ENCODE measurements around the gene FH. TPM values are rescaled to one million over a fixed set of nuclear protein-coding genes. Genes with fewer than 3 reads are reported as not detected.

FH gene
- total RNA-seq, 2 experiments from 2014 or later = 95.9 to 98.2 TPM

DNA sequence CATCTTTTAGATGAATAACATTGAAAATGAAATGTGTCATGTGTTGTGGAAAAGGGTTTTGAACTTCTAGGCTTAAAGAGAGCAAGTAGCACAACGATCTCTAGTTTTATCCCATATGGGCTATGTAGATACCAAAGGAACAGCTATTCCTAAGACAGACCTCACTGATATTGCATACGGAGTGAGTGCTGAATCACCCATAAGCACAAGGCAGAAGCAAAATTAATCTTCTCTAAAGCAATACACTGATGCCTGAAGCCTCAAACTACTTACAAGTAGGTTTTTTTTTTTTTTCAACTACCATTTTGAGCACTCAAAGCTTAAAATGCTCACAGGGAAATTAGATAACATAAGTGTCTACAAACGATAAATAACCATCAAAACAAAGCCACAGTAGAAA lies 7.6 kb upstream of the FH start:
- POLR2A ChIA-PET = interaction anchor here (0.6 kb wide), 1 partner anchor 9 kb away, joined by 3 read pairs; no protein-coding TSS in a partner anchor

DNA sequence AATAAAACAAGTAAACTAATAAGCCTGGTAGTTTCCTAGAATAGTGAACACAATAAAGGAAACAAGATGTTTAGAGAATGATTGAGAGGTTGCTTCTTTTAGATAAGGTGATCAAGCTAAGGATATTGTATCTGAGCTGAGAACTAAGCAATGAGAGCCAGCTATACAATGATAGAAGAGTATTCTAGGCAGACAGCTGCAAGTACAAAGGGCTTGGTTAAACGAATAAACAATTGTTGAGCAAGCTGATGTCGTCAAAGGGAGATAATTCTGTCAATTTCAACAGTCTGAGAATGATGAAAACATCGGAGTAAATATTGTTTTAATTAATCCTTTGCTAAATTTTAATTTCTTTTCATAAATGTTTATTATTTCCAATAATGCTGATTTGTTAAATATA lies 5.5 kb upstream of the FH start:
- ChIA-PET POLR2A (no interaction called here), CTCF (interaction anchor here (1.4 kb wide), 1 partner anchor 474 kb away, joined by 4 read pairs; the partner anchor contains the start of gene MAP1LC3C)

More for the DNA sequence above, 7.6 kb upstream of the FH start:
- CTCF ChIA-PET = no interaction called here

DNA sequence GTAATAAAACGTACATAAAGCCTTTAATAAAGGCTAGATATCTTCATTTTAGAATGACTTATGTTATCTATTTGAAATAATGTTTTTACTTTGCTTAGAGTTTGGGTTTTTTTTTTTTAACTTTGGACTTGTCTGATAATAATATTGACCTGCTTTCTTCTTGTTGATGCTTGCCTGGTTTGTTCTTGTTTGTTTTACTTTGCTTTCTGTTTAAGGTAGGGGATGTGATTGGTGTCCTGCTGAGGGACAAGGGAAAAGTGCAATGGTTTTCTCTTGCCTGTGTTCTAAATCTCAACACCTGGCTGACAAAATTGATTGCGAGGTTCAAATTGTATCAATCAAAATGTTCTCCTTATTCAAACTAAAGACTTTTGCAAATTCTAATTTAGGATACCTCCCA lies 2.2 kb upstream of the FH start:
- POLR2A ChIA-PET = no interaction called here
- CTCF ChIA-PET = no interaction called here

DNA sequence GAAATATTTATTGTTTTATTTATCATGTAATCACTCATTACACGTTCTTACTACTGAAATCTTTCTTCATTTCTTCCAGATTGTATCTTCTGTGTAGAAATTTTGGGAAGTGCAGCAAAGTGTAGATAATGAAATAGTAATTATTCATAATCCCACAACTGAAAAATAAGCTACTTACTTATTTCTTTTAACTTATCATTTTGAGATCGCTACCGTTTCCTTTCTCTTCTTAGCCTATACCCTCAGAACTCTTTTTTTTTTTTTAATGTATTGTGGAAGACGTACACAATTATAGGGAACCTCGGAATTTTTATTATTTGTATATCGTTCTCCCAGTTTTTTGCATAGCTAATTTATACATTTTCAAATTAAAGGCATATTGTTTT lies 518 bp upstream of the FH start:
- ChIA-PET POLR2A (interaction anchor here (0.6 kb wide), 1 partner anchor 119 kb away, joined by 3 read pairs; no protein-coding TSS in a partner anchor), CTCF (interaction anchor here (1.7 kb wide), 1 partner anchor 1736 kb away, joined by 3 read pairs; the partner anchor contains the start of genes CEP170 and SDCCAG8)

DNA sequence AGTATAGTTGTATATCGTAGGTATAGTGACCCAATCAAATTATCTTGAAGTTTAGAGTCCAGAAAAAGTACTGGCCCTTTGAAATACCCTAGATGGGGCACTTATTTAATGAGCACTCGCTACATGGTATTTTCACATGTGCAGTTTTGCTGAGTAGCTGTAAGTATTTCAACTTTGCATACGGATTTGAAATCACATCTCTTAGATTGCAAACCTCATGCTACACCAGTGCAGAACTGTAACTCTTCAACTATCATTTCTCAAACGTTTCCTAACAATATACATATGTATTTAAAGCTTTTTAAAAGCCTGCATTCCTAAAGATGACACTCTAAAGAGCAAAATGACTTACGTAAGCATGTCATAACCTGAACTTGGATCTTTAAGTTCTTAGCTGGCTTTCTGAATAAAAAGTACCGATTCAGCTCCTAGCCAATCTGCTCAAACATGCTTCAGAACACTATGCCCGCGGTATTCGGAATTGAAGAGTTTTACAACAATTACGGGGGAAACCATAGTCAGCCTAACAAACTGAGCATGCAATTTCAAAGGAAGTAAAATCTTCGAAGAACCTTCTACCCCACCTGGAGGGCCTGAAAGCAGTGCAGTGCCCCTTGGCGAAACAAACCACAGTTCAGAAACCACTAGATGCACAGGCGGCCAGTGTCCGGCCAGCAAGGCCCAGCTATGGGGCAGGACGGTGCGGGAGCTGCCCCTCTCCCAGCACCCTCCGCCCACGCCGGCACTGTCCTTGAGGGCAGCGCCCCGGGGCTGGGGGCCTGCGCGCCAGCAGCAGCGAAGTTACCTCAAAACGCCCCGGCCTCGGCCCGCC lies 863 bp downstream of the FH start:
- ChIA-PET POLR2A (no interaction called here), CTCF (interaction anchor here (0.6 to 1.7 kb wide), 3 partner anchors 109 to 1737 kb away, joined by 3 read pairs; partner anchors contain the start of genes CEP170 and SDCCAG8)

DNA sequence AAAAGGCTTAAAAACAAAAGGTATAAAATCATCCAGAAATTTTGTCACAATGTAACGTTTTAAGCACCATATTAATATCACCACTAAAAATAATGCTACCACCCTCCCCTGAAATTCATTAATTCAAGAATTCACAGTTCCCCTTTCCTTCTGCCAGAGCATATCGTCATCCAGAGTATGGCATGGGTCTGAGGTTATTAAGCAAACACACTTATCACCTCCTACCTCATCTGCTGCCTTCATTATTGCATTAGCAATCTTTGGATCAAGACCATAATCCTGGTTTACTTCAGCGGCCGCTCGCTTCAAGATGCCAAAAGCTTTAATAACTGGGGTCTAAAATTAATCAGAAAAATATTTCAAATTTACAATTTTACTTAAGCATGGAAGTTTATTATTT lies 6.2 kb downstream of the FH start:
- ChIA-PET CTCF (no interaction called here), POLR2A (no interaction called here)

DNA sequence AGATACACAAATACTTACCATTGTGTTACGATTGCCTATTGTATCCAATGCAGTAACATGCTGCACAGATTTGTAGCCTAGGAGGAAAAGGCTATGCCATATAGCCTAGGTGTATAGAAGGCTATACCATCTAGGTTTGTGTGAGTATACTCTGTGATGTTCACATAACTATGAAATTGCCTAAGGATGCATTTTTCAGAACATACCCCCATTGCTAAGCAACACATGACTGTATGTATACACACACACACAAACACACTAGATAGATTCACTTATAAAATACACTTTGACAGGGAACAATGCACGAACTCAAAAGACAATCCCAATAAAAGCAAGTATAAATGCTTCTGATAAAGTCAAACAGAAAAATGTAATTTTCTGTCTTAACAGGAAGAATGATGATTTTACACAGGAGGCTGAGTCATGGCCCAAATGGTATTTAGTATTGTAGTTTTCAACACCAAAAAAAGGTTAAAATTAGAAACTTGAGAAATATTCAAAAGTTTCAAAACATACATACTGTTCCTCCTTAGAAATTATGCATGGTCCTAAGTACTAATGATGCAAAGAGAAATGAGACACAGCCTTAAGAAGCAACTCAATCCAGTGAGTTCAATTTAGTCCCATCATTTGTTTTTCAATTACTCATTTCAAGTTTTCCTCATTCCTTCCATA lies 12.2 kb downstream of the FH start:
- ChIA-PET POLR2A (no interaction called here), CTCF (no interaction called here)

DNA sequence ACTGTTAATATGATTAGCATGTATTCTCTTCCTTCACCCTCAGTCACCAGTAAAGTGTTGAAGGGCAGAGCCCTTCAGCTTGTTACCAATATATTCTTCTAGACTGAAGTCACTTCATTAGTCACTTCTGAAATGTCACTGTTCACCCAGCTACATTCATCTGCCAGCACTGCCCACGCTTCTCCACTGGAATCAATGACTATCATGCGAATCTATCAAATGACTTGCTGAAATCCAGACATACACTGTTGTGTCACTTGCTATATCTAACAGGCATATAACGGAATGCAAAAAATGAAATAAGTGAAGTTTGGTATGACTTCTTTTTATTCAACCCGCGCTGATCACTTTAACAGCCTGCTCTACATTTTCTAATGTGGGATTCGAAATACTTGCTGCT lies 16.1 kb downstream of the FH start:
- POLR2A ChIA-PET = no interaction called here
- CTCF ChIA-PET = no interaction called here

DNA sequence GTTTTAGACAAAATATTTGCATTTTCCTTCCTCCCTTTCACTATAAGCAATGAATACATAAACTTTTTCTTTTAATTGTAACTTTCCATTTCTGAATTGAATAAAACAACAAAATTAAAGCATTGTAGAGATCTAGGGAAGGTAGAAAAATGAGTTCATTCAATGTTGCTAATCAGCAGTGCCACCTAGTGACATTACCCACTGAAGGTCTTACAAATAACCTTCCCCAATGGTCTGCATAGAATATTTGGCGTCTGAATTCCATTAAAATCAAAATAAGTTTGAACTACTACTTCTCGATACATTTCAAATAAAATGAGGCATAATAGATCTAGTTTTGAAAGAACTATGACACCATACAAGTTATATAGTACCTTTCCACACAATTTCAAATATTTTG lies 19.6 kb downstream of the FH start:
- POLR2A ChIA-PET = no interaction called here
- CTCF ChIA-PET = no interaction called here

DNA sequence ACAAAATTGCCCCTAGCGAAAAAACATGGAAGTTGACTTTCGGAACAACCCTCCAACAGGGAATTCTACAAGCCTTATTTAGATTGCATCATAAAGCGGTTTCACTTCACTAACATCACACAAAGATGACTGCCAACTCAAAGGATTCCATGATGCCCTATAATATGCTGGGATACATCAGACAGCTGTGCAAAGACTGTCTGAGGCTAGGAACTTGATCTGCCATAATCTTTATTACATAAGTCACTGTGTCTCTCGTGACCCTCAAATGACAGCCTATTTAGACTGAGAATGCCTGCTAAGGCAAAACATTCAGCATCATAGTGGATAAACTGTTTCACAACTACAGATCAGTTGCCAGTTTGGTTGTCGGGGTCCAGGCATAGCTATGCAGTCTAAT lies 23.8 kb downstream of the FH start:
- ChIA-PET POLR2A (no interaction called here), CTCF (no interaction called here)

DNA sequence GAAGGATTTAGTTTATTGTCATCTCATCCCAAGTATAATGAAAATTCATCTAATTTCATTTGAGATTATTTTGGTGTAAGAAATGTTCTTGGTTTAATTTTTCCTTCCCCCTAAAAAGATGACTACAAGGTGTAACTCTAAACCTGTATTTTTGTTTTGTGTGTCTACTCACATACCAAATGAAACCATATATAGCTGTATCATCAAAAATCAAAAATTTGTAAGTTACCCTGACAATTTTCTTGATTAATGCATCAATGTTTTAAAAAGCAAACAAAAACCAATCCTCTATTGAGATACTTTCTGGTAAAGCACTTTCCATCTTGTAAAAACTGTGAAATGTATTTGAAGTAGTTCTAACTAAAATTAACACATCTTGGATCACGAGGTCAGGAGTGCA lies 30.8 kb downstream of the FH start:
- CTCF ChIA-PET = no interaction called here
- POLR2A ChIA-PET = no interaction called here

DNA sequence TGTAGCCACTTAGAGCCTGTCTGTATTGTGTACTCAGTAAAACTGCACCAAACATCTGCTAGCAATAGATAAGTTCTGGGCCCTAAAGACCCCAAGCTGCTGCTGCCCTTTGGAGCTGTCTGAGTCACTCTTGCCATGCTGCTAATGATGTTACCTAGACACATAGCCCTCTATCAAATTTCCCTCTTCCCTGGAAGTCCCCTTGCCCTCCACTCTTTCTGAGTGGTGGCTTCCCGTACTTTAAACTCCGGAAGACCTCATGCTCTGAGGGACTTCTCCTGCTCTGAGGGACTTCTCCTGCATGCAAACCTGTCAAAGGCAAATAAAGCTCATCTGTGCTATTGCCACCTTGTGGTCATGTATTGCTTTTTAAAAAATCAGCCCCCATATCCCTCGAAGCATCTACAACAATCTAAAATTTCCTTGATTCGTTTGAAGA lies 34.0 kb downstream of the FH start:
- ChIA-PET POLR2A (no interaction called here), CTCF (no interaction called here)

DNA sequence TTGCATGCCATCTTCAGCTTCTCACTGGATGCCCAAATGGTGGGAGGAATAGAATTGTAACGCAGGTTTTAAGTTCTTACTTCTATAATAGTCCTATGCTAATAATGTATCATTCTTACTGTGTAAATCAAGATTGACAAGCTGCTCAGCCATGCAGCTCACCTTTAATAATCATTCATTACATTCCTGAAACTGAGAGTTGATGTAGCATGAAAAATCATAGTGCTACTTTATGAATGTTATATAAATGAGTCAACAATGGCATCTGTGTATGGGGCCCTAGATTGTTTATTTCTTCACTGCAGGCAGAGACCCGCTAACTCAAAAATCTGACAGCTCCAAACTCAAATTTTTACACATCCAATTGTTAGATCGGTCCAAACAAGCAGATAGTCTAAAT lies 34.4 kb downstream of the FH start:
- ChIA-PET CTCF (no interaction called here), POLR2A (no interaction called here)

DNA sequence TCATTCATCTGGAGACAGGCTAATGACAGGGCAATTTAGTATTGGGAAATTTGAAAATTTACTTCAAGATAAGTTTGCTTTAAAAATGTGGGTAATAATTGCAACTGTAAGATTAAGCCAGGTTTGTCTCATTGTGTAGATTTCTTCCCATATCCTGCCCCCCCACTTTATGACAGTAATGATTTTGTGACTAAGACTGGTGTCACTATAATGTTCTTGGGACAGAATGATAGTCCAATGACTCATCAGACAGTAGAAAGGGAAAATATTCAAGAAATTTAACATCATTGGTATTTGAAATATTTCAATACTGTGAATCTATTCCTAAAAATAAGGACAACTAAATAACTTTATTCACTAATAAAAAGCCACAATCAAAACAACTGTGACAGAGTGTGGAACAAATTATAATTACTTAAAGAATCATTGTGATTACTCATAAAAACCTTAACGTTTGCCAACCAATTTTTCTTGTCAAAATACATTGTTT lies 36.7 kb downstream of the FH start:
- POLR2A ChIA-PET = no interaction called here
- CTCF ChIA-PET = no interaction called here

DNA sequence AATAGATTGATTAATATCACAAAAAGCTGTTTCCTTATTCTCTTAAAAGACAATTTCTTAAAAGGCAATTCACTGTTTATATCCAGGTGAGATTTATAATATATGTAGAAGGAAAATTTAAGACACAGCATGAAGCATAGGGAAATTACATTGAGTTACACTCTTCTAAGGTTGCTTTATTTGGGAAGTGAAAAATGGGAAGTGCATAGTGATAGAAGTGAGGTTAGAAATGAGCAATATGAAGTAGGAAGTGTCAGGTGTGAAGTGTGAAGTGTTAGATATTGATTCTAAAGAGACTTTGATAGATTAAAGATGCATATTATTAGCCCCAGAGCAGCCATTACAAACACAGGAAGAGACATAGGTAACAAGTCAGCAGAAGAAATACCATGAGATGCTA lies 40.3 kb downstream of the FH start:
- ChIA-PET CTCF (interaction anchor here (0.6 kb wide), 1 partner anchor 518 kb away, joined by 3 read pairs; no protein-coding TSS in a partner anchor), POLR2A (no interaction called here)

DNA sequence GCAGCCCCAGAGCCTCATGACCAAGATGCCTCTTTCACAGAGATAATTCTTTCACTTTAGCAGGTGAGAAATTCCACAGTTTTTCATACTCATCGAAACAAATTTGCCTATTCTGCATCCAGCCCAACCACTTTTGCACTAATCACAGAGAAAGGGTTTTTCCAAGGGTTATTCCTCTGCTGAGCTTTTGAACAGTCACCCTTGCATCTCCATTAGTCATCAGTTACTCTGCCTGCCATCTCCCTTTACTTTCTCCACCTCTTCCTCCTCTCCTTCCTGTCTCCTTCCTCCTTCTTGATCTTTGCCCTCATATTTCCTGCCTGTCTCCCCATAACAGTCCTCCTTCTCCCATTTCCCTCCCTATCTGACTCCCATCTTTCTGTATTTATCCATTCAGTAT lies 43.9 kb downstream of the FH start:
- ChIA-PET CTCF (no interaction called here), POLR2A (no interaction called here)

DNA sequence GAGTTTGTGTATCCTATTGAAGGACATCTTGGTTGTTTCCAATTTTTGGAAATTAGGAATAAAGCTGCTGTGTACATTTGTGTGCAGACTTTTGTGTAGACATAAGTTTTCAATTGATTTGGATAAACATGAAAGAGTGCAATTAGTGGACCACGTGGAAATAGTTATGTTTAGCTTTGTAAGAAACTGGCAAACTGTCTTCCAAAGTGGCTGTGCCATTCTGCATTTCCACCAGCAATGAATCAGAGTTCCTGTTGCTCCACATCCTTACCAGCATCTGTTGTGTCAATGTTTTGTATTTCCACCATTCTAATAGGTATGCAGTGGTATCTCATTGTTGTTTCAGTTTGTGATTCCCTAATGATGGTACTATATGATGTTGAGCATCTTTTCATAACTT lies 46.5 kb downstream of the FH start:
- POLR2A ChIA-PET = no interaction called here
- CTCF ChIA-PET = interaction anchor here (1.1 kb wide), 1 partner anchor 422 kb away, joined by 4 read pairs; no protein-coding TSS in a partner anchor

DNA sequence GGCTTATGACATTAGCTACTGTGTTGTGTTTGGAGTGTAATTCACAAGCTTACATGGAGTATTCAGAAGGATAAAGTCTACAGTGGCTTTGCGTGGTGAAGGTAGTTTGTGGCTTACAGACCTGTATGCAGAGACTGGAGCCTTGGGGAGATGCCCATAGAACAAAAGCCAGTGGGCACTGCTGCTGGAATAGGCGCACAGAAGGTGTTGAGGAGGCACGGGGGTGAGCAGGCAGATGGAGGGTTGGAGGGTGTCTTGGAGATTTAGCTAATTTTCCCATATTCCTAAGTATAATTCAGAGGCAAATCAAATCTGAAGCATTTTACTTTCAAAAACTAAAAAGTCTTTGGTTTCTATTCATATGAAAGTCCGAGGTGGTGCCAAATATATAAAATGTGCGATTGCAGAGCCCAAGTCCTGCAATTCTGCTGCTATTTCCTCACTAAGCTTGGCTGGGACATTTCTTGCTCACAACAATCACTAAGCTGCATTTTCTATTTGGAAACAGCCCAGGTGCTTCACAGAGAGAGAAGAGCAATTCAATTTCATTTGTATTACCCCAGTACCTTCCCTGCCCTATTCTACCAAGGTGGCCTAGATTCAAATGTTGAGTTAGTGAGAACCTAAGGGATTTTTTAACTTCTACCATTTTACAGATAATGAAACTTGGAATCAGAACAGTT lies 48.5 kb downstream of the FH start:
- ChIA-PET CTCF (no interaction called here), POLR2A (no interaction called here)

DNA sequence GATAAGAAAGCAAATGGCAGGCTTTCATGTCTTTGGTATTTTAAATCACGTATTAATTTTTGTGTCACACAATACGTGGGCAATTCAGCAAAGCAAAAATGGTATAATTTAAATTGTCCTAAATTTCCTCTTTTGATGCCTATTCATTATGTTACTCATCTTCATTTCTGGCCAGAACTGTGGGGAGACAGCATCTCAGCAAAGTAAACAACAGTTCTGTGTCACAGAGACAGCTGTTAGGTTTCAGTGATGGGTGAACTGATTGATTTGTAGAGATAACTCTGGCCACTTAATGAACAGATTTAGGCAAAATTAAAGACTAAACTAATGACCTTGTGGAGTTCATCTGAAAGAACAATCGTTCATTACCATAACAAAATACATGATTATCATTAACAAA lies 49.2 kb downstream of the FH start:
- CTCF ChIA-PET = no interaction called here
- POLR2A ChIA-PET = no interaction called here

DNA sequence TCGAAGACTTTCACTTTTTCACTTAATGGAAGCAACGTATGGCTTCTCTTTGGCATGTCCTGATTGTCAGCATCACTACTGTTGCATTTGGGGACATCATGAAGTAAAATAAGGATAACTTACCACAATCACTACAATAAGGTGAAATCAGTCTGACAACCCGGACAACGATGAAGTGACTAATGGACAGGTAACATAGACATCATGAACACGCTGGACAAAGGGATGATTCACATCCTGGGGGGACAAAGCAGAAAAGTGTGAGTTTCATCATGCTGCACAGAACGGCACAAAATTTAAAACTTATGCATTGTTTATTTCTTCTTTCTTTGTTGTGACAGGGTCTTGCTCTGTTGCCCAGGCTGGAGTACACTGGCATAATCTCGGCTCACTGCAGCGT lies 53.9 kb downstream of the FH start:
- ChIA-PET CTCF (interaction anchor here (0.7 kb wide), 1 partner anchor 253 kb away, joined by 3 read pairs; no protein-coding TSS in a partner anchor), POLR2A (no interaction called here)
